ENCODE measurements around the gene IL12RB2.

The IL12RB2 gene

DNA sequence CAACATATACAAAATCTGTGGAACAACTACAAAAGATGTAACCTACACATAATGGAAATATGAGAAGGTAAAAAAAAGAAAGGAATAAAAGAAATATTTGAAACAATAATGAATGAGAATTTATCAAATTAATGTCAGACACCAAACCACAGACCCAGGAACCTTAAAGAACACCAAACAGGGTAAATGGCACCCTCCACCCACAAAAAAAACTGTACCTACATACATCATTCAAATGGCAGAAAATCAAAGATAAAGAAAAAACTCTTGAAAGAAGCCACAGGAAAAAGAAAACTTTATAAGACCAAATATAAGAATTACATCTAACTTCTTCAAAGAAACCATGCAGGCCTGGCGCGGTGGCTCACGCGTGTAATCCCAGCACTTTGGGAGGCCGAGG is 54.0 kb downstream of the IL12RB2 start:
- no peak for TF ChIP-seq ZFX (IDR thresholded peaks at IDR 0.05; ENCODE audit: borderline replicate concordance)
- no peak overlapping the region for H3K27ac ChIP-seq

- H3K27ac ChIP-seq = no peak overlapping the region
These were observed 59.8 kb downstream of the IL12RB2 start for GRCh38 chr1:67367370-67368045.

GRCh38 chr1:67368046-67368514 is 60.4 kb downstream of the IL12RB2 start:
- TF ChIP-seq CTCF (IDR thresholded peaks at IDR 0.05) = no peak
- TF ChIP-seq ZFX (IDR thresholded peaks at IDR 0.05; ENCODE audit: borderline replicate concordance) = no peak
- H3K27ac ChIP-seq = no peak overlapping the region

More at GRCh38 chr1:67367370-67368045, 59.8 kb downstream of the IL12RB2 start:
- TF ChIP-seq ZFX (IDR thresholded peaks at IDR 0.05; ENCODE audit: borderline replicate concordance) = no peak
- no peak for TF ChIP-seq CTCF (IDR thresholded peaks at IDR 0.05)

DNA sequence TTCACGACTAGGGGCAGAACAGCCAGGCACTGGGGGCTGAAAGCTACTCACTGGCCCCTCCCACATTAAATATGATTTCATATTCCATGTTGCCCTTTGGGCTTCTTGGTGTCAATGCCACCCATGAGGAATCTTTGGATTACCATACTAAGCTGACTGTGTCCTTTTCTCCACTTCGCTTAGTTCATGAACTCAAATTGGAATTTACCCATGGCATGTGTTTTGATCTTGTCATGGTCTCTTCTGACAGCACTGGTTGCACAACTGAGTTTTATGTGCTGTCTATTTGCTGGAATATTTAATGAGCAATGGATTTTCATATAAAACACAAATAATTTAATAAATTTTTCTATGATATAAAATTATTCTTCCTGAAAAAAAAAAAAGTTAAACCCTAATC is 63.4 kb downstream of the IL12RB2 start:
- no peak for TF ChIP-seq ZFX (IDR thresholded peaks at IDR 0.05; ENCODE audit: borderline replicate concordance)
- TF ChIP-seq CTCF (IDR thresholded peaks at IDR 0.05) = no peak
- no peak overlapping the region for H3K27ac ChIP-seq

DNA sequence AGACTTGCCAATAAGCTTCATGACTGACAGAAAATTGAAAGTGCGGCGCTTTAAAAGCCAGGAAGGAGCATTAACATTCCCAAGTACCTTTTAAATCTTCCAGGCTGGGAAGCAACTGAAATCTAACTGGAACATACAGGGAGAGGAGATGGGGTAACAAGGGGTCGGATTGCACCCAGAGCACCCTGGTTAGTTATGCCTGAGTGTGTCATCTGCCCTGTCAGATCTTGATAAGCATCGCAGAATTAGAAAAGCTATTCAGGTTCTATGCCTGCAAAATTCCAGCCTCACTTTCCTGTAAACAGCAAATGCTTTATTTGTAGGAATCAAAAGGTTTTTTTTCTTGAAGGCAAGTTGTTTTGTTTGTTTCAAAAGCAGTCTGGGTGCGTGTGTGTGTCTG is 64.0 kb downstream of the IL12RB2 start:
- TF ChIP-seq ZFX (IDR thresholded peaks at IDR 0.05; ENCODE audit: borderline replicate concordance) (no peak), CTCF (IDR thresholded peaks at IDR 0.05) (no peak)
- H3K27ac ChIP-seq = no peak overlapping the region

GRCh38 chr1:67372136-67372535 is 64.5 kb downstream of the IL12RB2 start:
- TF ChIP-seq ZFX (IDR thresholded peaks at IDR 0.05; ENCODE audit: borderline replicate concordance) = no peak
- no peak for TF ChIP-seq CTCF (IDR thresholded peaks at IDR 0.05)

DNA sequence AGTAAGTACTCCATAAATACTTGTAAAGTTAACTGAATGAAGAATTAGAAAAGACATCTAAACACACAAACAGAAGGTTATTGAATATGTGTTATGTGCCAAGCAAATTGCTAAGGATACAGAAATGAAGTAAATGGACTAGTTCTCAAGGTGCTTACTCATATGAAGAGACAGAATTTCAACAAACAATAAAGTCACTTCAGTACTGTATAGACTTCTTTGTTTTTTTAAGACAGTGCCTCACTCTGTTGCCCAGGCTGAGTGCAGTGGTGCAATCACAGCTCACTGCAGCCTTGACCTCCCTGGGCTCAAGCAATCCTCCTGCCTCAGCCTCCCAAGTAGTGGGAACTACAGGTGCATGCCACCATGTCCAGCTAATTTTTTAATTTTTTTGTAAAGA is 65.2 kb downstream of the IL12RB2 start:
- TF ChIP-seq ZFX (IDR thresholded peaks at IDR 0.05; ENCODE audit: borderline replicate concordance) = no peak
- TF ChIP-seq CTCF (IDR thresholded peaks at IDR 0.05) = no peak
- no peak overlapping the region for H3K27ac ChIP-seq

More at GRCh38 chr1:67372136-67372535, 64.5 kb downstream of the IL12RB2 start:
- no peak overlapping the region for H3K27ac ChIP-seq
